HepG2 (cell line): ENCODE results near the gene PRXL2B. TPM values are rescaled to one million over a fixed set of nuclear protein-coding genes. Genes with fewer than 3 reads are reported as not detected.

Experiments used
- AGO2 ChIP-seq: fragments of 200-400 bp; formaldehyde crosslinking; optimal IDR thresholded peaks from 2 replicates; pipeline ENCODE3; 2017; ENCODE audit warnings: mild to moderate bottlenecking, low read depth, low read length, moderate library complexity
- ARNT ChIP-seq: fragments of 450-650 bp; IDR thresholded peaks from 2 replicates; pipeline ENCODE4 v1.6.1; 2017
- ATM ChIP-seq: fragments of 450-650 bp; IDR thresholded peaks from 2 replicates; pipeline ENCODE4 v1.7.1; 2017; ENCODE audit warnings: mild to moderate bottlenecking, borderline replicate concordance
- CBX5 ChIP-seq: sonication (generic); formaldehyde crosslinking; IDR thresholded peaks from 2 replicates; pipeline ENCODE4 v1.4.0; 2020; ENCODE audit warnings: missing genetic modification reagents, borderline replicate concordance
- CEBPG ChIP-seq: IDR thresholded peaks from 2 replicates; pipeline ENCODE4 v1.6.1; 2016
- CREBL2 ChIP-seq: sonication (generic); formaldehyde crosslinking; IDR thresholded peaks from 2 replicates; pipeline ENCODE4 v1.8.1; 2023; ENCODE audit warnings: missing genetic modification reagents, mild to moderate bottlenecking, borderline replicate concordance
- FOXP4 ChIP-seq: sonication (generic); formaldehyde crosslinking; IDR thresholded peaks from 2 replicates; pipeline ENCODE4 v1.4.0; 2020; ENCODE audit warnings: missing genetic modification reagents
- JARID2 ChIP-seq: sonication (generic); formaldehyde crosslinking; IDR thresholded peaks from 2 replicates; pipeline ENCODE4 v1.8.1; 2023; ENCODE audit warnings: missing genetic modification reagents, inconsistent platforms; ENCODE audit not compliant: insufficient replicate concordance
- MEF2D ChIP-seq: sonication (generic); formaldehyde crosslinking; IDR thresholded peaks from 2 replicates; pipeline ENCODE4 v1.5.1; 2020; ENCODE audit warnings: mild to moderate bottlenecking, missing genetic modification reagents
- NFRKB ChIP-seq: fragments of 450-650 bp; IDR thresholded peaks from 2 replicates; pipeline ENCODE4 v1.6.1; 2017
- SP2 ChIP-seq: sonication (generic); formaldehyde crosslinking; IDR thresholded peaks from 2 replicates; pipeline ENCODE4 v1.5.1; 2020; ENCODE audit warnings: mild to moderate bottlenecking, missing genetic modification reagents
- U2AF1 ChIP-seq: fragments of 200-400 bp; formaldehyde crosslinking; optimal IDR thresholded peaks from 2 replicates; pipeline ENCODE3; 2017; ENCODE audit warnings: mild to moderate bottlenecking, low read depth, low read length
- ZNF329 ChIP-seq: sonication (generic); formaldehyde crosslinking; IDR thresholded peaks from 2 replicates; pipeline ENCODE4 v1.9.0; 2021; ENCODE audit warnings: low read depth, mild to moderate bottlenecking, missing genetic modification reagents
- ZNF574 ChIP-seq: sonication (generic); formaldehyde crosslinking; IDR thresholded peaks from 2 replicates; pipeline ENCODE4 v1.4.0; 2020; ENCODE audit warnings: missing genetic modification reagents
- ZNF709 ChIP-seq: sonication (generic); formaldehyde crosslinking; IDR thresholded peaks from 2 replicates; pipeline ENCODE4 v1.5.0; 2020; ENCODE audit warnings: mild to moderate bottlenecking, missing genetic modification reagents
- ZNF781 ChIP-seq: sonication (generic); formaldehyde crosslinking; IDR thresholded peaks from 2 replicates; pipeline ENCODE4 v1.5.1; 2020; ENCODE audit warnings: borderline replicate concordance, mild to moderate bottlenecking, missing genetic modification reagents; ENCODE audit errors: not compliant biosample characterization
- ZNF788 ChIP-seq: sonication (generic); formaldehyde crosslinking; IDR thresholded peaks from 2 replicates; pipeline ENCODE4 v1.5.0; 2020; ENCODE audit warnings: mild to moderate bottlenecking, missing genetic modification reagents, borderline replicate concordance
- ZSCAN22 ChIP-seq: sonication (generic); formaldehyde crosslinking; IDR thresholded peaks from 2 replicates; pipeline ENCODE4 v1.4.0; 2020; ENCODE audit warnings: mild to moderate bottlenecking, missing genetic modification reagents
- polyA plus RNA-seq, 8 experiments: library from polyadenylated mRNA; depleted of rRNA in 3 of 8; stranded (reverse) in 7 of 8; unstranded in 1 of 8; fragments of >200 nt; fragmentation: Illumina TruSeq in 4 of 8; extraction: Trizol in 4 of 8; gene quantifications; 2 replicates each; pipeline versions ENCODE4 v1.2.1 to v1.2.3, GENCODE V29; 2011 to 2016; ENCODE audit warnings: low read depth in 4 of 8, missing spikeins in 1 of 8, mixed read lengths in 1 of 8; ENCODE audit not compliant: insufficient read depth in 1 of 8
- total RNA-seq, 5 experiments: library from RNA; depleted of rRNA; stranded (reverse); fragments of >200 nt; fragmentation: Illumina TruSeq; extraction: Trizol; gene quantifications; 2 replicates each; pipeline ENCODE4 v1.2.3, GENCODE V29; 2016; ENCODE audit warnings: low read depth in 1 of 5
- TF ChIP-seq, protein P1 (sequence below): sonication (generic); formaldehyde crosslinking; IDR thresholded peaks from 2 replicates; pipeline ENCODE4 v1.5.0; 2020; ENCODE audit warnings: missing genetic modification reagents
- TF ChIP-seq, protein P2 (sequence below): sonication (generic); formaldehyde crosslinking; IDR thresholded peaks from 2 replicates; pipeline ENCODE4 v1.4.0; 2020; ENCODE audit warnings: mild to moderate bottlenecking, missing genetic modification reagents
- TF ChIP-seq, protein P3 (sequence below): sonication (generic); formaldehyde crosslinking; IDR thresholded peaks from 2 replicates; pipeline ENCODE4 v1.5.1; 2020; ENCODE audit warnings: missing genetic modification reagents, mild to moderate bottlenecking, borderline replicate concordance
- TF ChIP-seq, protein P4 (sequence below): sonication (generic); IDR thresholded peaks from 2 replicates; pipeline ENCODE4 v1.6.1; 2016; ENCODE audit warnings: low read depth, borderline replicate concordance

PRXL2B gene
- total and polyA plus RNA-seq, 2 of the 13 experiments (the other 11 are each of a cell fraction or from before 2014, with no cell fraction given), result 16.8 to 22.1 TPM

DNA sequence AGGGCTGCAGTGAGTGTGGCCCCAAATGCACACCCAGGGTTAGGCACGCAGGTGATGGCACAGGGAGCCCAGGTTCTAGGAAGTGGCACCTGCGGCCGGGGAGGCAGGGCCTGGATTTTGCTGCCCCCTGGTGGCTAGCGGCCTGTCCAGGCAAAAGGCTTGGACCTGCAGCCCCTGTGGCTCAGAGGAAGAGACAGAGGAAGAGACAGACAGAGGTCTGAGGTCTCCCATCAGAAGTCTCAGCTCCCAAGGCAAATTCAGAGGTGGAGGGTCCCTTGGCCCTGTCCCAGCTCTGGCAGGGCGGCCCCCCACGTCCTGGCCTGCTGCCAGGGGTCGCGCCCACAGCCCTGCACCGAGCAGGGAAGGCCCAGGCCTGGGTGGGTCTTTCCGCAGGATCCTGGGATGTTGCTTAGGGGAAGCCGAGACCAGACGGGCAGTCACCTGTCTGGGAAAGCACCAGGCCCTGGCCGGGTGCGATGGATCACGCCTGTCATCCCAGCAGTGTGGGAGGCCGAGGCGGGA is 38.4 kb upstream of the PRXL2B start (continued):
- no peak for TF ChIP-seq ZNF788 (CRISPR knock-in tag)
- no peak; the same call in 1 of the 2 replicates for TF ChIP-seq CBX5 (CRISPR knock-in tag)
- TF ChIP-seq FOXP4 (CRISPR knock-in tag), result no peak
- no peak for TF ChIP-seq ZNF574 (CRISPR knock-in tag)
- TF ChIP-seq SP2 (CRISPR knock-in tag), result no peak
- TF ChIP-seq, protein P1, sequence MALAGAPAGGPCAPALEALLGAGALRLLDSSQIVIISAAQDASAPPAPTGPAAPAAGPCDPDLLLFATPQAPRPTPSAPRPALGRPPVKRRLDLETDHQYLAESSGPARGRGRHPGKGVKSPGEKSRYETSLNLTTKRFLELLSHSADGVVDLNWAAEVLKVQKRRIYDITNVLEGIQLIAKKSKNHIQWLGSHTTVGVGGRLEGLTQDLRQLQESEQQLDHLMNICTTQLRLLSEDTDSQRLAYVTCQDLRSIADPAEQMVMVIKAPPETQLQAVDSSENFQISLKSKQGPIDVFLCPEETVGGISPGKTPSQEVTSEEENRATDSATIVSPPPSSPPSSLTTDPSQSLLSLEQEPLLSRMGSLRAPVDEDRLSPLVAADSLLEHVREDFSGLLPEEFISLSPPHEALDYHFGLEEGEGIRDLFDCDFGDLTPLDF (CRISPR knock-in tag), result no peak
- TF ChIP-seq ATM, result no peak
- TF ChIP-seq CREBL2 (CRISPR knock-in tag), result no peak
- no peak for TF ChIP-seq JARID2 (CRISPR knock-in tag)
- no peak for TF ChIP-seq ZNF709
- no peak for TF ChIP-seq ZNF329 (CRISPR knock-in tag)
- TF ChIP-seq, protein P2, sequence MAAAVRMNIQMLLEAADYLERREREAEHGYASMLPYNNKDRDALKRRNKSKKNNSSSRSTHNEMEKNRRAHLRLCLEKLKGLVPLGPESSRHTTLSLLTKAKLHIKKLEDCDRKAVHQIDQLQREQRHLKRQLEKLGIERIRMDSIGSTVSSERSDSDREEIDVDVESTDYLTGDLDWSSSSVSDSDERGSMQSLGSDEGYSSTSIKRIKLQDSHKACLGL, result 0 out of 2 replicates have a peak, but pooled peaks have one; percentile 22
- TF ChIP-seq ZNF781, result no peak
- TF ChIP-seq NFRKB, result no peak
- TF ChIP-seq, protein P3, sequence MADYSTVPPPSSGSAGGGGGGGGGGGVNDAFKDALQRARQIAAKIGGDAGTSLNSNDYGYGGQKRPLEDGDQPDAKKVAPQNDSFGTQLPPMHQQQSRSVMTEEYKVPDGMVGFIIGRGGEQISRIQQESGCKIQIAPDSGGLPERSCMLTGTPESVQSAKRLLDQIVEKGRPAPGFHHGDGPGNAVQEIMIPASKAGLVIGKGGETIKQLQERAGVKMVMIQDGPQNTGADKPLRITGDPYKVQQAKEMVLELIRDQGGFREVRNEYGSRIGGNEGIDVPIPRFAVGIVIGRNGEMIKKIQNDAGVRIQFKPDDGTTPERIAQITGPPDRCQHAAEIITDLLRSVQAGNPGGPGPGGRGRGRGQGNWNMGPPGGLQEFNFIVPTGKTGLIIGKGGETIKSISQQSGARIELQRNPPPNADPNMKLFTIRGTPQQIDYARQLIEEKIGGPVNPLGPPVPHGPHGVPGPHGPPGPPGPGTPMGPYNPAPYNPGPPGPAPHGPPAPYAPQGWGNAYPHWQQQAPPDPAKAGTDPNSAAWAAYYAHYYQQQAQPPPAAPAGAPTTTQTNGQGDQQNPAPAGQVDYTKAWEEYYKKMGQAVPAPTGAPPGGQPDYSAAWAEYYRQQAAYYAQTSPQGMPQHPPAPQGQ, result no peak
- no peak for TF ChIP-seq U2AF1
- TF ChIP-seq MEF2D (CRISPR knock-in tag), result no peak
- no peak for TF ChIP-seq CEBPG (CRISPR knock-in tag)
- TF ChIP-seq ZSCAN22 (CRISPR knock-in tag), result no peak
- TF ChIP-seq AGO2, result no peak
- no peak for TF ChIP-seq ARNT
- TF ChIP-seq, protein P4, sequence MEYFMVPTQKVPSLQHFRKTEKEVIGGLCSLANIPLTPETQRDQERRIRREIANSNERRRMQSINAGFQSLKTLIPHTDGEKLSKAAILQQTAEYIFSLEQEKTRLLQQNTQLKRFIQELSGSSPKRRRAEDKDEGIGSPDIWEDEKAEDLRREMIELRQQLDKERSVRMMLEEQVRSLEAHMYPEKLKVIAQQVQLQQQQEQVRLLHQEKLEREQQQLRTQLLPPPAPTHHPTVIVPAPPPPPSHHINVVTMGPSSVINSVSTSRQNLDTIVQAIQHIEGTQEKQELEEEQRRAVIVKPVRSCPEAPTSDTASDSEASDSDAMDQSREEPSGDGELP, result 0 out of 2 replicates have a peak, but pooled peaks have one; percentile 9
